HepG2 (cell line): Measurements from ENCODE around the gene OGFOD3. TPM values are rescaled to one million over a fixed set of nuclear protein-coding genes. Genes with fewer than 3 reads are reported as not detected.
A peak's percentile ranks its signal among the peaks of the same experiment; 100 is the strongest.

ENCODE experiments used
- FOSL1 ChIP-seq: sonication (generic); formaldehyde crosslinking; IDR thresholded peaks from 2 replicates; pipeline ENCODE4 v1.9.0; 2021; ENCODE audit warnings: missing genetic modification reagents, borderline replicate concordance
- JDP2 ChIP-seq: sonication (generic); formaldehyde crosslinking; IDR thresholded peaks from 2 replicates; pipeline ENCODE4 v1.8.1; 2022; ENCODE audit warnings: missing genetic modification reagents, borderline replicate concordance
- KAT8 ChIP-seq: IDR thresholded peaks from 2 replicates; pipeline ENCODE4 v1.6.1; 2016; ENCODE audit warnings: missing genetic modification reagents, missing compliant biosample characterization
- KDM2A ChIP-seq: sonication (generic); formaldehyde crosslinking; IDR thresholded peaks from 2 replicates; pipeline ENCODE4 v1.4.0; 2020; ENCODE audit warnings: low read depth, missing genetic modification reagents, borderline replicate concordance
- NFKB2 ChIP-seq: sonication (generic); formaldehyde crosslinking; IDR thresholded peaks from 2 replicates; pipeline ENCODE4 v1.4.0; 2020; ENCODE audit warnings: missing genetic modification reagents, borderline replicate concordance
- NR2F1 ChIP-seq, 2 experiments: fragments of 450-650 bp in 1 of 2; formaldehyde crosslinking in 1 of 2; IDR thresholded peaks; 2 replicates each; pipeline versions ENCODE4 v1.5.0 to v1.6.1; 2016 to 2020; ENCODE audit warnings: mild to moderate bottlenecking in 1 of 2, missing compliant biosample characterization in 1 of 2, missing genetic modification reagents in 1 of 2, moderate library complexity in 1 of 2
- NR2F6 ChIP-seq, 2 experiments: IDR thresholded peaks; 2 replicates each; pipeline ENCODE4 v1.6.1; 2016; ENCODE audit warnings: antibody characterized with exemption in 1 of 2, mild to moderate bottlenecking in 1 of 2
- SPEN ChIP-seq: sonication (generic); formaldehyde crosslinking; IDR thresholded peaks from 2 replicates; pipeline ENCODE4 v1.5.1; 2020; ENCODE audit warnings: low read depth, mild to moderate bottlenecking, missing genetic modification reagents
- WIZ ChIP-seq: sonication (generic); formaldehyde crosslinking; IDR thresholded peaks from 2 replicates; pipeline ENCODE4 v1.5.1; 2020; ENCODE audit warnings: mild to moderate bottlenecking, missing genetic modification reagents
- ZFP37 ChIP-seq: sonication (generic); formaldehyde crosslinking; IDR thresholded peaks from 2 replicates; pipeline ENCODE4 v1.4.0; 2020; ENCODE audit warnings: missing genetic modification reagents, borderline replicate concordance
- ZSCAN30 ChIP-seq: sonication (generic); formaldehyde crosslinking; IDR thresholded peaks from 2 replicates; pipeline ENCODE4 v1.5.0; 2020; ENCODE audit warnings: mild to moderate bottlenecking, missing genetic modification reagents
- polyA plus RNA-seq, 8 experiments: library from polyadenylated mRNA; depleted of rRNA in 3 of 8; stranded (reverse) in 7 of 8; unstranded in 1 of 8; fragments of >200 nt; fragmentation: Illumina TruSeq in 4 of 8; extraction: Trizol in 4 of 8; gene quantifications; 2 replicates each; pipeline versions ENCODE4 v1.2.1 to v1.2.3, GENCODE V29; 2011 to 2016; ENCODE audit warnings: low read depth in 4 of 8, missing spikeins in 1 of 8, mixed read lengths in 1 of 8; ENCODE audit not compliant: insufficient read depth in 1 of 8
- total RNA-seq, 5 experiments: library from RNA; depleted of rRNA; stranded (reverse); fragments of >200 nt; fragmentation: Illumina TruSeq; extraction: Trizol; gene quantifications; 2 replicates each; pipeline ENCODE4 v1.2.3, GENCODE V29; 2016; ENCODE audit warnings: low read depth in 1 of 5
- TF ChIP-seq, protein P1 (sequence below): IDR thresholded peaks from 2 replicates; pipeline ENCODE4 v1.6.1; 2016; ENCODE audit warnings: low read depth, control low read depth
- TF ChIP-seq, protein P2 (sequence below): sonication (generic); formaldehyde crosslinking; IDR thresholded peaks from 2 replicates; pipeline ENCODE4 v1.8.1; 2022; ENCODE audit warnings: low read depth, mild to moderate bottlenecking, missing genetic modification reagents
- TF ChIP-seq, protein P3 (sequence below): conservative IDR thresholded peaks from 2 replicates; pipeline ENCODE4 v1.6.1; 2018; ENCODE audit warnings: missing genetic modification reagents
- TF ChIP-seq, protein P4 (sequence below): IDR thresholded peaks from 2 replicates; pipeline ENCODE4 v1.4.0; 2020; ENCODE audit warnings: mild to moderate bottlenecking, missing genetic modification reagents
- TF ChIP-seq, protein P5 (sequence below): sonication (generic); formaldehyde crosslinking; IDR thresholded peaks from 2 replicates; pipeline ENCODE4 v1.4.0; 2020; ENCODE audit warnings: low read depth, mild to moderate bottlenecking, missing genetic modification reagents
- TF ChIP-seq, protein P6 (sequence below): sonication (generic); formaldehyde crosslinking; IDR thresholded peaks from 2 replicates; pipeline ENCODE4 v1.4.0; 2020; ENCODE audit warnings: missing genetic modification reagents

OGFOD3 gene
- total and polyA plus RNA-seq, 2 of the 13 experiments (the other 11 are each of a cell fraction or from before 2014, with no cell fraction given): 40.0 to 42.1 TPM

DNA sequence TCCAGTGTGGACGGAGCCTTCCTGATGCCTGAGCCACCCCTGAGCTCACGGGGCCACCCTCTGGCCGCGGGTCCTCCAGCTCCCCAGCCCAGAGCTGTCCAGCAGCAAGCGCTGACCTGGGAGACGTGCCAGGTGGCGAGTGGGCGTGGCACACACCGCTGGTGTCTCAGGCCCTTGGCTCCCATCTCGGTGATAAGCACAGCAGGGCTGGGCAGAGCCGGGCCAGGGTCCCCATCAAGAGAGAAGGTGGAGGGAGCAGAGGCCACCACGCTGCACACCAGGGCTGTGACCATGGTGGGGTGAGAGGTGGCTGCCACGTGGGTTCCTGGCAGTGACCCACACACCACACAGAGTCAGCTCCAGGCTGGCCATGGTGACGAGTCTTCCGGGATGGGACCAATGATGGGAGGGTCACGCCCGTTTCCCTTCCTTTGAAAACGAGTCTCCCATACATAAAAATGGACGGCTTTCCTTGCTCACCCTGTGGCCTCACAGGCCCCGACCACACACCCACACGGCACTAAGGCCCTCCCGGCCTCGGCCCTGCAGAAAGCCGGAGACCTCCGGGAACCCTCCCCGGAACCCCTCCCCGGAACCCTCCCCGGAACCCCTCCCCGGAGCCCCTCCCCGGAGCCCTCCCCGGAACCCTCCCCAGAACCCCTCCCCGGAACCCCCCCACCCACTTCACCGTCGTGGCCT, 30.0 kb downstream of the OGFOD3 start (continued):
- TF ChIP-seq, protein P1, sequence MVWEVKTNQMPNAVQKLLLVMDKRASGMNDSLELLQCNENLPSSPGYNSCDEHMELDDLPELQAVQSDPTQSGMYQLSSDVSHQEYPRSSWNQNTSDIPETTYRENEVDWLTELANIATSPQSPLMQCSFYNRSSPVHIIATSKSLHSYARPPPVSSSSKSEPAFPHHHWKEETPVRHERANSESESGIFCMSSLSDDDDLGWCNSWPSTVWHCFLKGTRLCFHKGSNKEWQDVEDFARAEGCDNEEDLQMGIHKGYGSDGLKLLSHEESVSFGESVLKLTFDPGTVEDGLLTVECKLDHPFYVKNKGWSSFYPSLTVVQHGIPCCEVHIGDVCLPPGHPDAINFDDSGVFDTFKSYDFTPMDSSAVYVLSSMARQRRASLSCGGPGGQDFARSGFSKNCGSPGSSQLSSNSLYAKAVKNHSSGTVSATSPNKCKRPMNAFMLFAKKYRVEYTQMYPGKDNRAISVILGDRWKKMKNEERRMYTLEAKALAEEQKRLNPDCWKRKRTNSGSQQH (CRISPR knock-in tag): peak; percentile 60; the same call in 1 of the 2 replicates
- TF ChIP-seq NFKB2 (CRISPR knock-in tag) (0 out of 2 replicates have a peak, but pooled peaks have one; percentile 42), NR2F1 (CRISPR knock-in tag; IDR thresholded peaks at IDR 0.05) (no peak), ZSCAN30 (CRISPR knock-in tag) (no peak), ZFP37 (CRISPR knock-in tag) (0 out of 2 replicates have a peak, but pooled peaks have one; percentile 25), KAT8 (CRISPR knock-in tag) (0 out of 2 replicates have a peak, but pooled peaks have one; percentile 34), FOSL1 (CRISPR knock-in tag) (no peak), NR2F6 (IDR thresholded peaks at IDR 0.05) (no peak), NR2F6 (CRISPR knock-in tag; IDR thresholded peaks at IDR 0.05) (peak; percentile 58; the same call in 1 of the 2 replicates), SPEN (CRISPR knock-in tag) (peak; percentile 69), WIZ (peak; percentile 61), KDM2A (CRISPR knock-in tag) (peak; percentile 95), JDP2 (CRISPR knock-in tag) (no peak)
- TF ChIP-seq, protein P2, sequence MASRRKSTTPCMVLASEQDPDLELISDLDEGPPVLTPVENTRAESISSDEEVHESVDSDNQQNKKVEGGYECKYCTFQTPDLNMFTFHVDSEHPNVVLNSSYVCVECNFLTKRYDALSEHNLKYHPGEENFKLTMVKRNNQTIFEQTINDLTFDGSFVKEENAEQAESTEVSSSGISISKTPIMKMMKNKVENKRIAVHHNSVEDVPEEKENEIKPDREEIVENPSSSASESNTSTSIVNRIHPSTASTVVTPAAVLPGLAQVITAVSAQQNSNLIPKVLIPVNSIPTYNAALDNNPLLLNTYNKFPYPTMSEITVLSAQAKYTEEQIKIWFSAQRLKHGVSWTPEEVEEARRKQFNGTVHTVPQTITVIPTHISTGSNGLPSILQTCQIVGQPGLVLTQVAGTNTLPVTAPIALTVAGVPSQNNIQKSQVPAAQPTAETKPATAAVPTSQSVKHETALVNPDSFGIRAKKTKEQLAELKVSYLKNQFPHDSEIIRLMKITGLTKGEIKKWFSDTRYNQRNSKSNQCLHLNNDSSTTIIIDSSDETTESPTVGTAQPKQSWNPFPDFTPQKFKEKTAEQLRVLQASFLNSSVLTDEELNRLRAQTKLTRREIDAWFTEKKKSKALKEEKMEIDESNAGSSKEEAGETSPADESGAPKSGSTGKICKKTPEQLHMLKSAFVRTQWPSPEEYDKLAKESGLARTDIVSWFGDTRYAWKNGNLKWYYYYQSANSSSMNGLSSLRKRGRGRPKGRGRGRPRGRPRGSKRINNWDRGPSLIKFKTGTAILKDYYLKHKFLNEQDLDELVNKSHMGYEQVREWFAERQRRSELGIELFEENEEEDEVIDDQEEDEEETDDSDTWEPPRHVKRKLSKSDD: peak; percentile 21; the same call in 1 of the 2 replicates
- TF ChIP-seq, protein P3, sequence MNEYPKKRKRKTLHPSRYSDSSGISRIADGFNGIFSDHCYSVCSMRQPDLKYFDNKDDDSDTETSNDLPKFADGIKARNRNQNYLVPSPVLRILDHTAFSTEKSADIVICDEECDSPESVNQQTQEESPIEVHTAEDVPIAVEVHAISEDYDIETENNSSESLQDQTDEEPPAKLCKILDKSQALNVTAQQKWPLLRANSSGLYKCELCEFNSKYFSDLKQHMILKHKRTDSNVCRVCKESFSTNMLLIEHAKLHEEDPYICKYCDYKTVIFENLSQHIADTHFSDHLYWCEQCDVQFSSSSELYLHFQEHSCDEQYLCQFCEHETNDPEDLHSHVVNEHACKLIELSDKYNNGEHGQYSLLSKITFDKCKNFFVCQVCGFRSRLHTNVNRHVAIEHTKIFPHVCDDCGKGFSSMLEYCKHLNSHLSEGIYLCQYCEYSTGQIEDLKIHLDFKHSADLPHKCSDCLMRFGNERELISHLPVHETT: 0 out of 2 replicates have a peak, but pooled peaks have one; percentile 51
- TF ChIP-seq, protein P4, sequence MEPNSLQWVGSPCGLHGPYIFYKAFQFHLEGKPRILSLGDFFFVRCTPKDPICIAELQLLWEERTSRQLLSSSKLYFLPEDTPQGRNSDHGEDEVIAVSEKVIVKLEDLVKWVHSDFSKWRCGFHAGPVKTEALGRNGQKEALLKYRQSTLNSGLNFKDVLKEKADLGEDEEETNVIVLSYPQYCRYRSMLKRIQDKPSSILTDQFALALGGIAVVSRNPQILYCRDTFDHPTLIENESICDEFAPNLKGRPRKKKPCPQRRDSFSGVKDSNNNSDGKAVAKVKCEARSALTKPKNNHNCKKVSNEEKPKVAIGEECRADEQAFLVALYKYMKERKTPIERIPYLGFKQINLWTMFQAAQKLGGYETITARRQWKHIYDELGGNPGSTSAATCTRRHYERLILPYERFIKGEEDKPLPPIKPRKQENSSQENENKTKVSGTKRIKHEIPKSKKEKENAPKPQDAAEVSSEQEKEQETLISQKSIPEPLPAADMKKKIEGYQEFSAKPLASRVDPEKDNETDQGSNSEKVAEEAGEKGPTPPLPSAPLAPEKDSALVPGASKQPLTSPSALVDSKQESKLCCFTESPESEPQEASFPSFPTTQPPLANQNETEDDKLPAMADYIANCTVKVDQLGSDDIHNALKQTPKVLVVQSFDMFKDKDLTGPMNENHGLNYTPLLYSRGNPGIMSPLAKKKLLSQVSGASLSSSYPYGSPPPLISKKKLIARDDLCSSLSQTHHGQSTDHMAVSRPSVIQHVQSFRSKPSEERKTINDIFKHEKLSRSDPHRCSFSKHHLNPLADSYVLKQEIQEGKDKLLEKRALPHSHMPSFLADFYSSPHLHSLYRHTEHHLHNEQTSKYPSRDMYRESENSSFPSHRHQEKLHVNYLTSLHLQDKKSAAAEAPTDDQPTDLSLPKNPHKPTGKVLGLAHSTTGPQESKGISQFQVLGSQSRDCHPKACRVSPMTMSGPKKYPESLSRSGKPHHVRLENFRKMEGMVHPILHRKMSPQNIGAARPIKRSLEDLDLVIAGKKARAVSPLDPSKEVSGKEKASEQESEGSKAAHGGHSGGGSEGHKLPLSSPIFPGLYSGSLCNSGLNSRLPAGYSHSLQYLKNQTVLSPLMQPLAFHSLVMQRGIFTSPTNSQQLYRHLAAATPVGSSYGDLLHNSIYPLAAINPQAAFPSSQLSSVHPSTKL (CRISPR knock-in tag): peak; percentile 38; the same call in 1 of the 2 replicates
- TF ChIP-seq, protein P5, sequence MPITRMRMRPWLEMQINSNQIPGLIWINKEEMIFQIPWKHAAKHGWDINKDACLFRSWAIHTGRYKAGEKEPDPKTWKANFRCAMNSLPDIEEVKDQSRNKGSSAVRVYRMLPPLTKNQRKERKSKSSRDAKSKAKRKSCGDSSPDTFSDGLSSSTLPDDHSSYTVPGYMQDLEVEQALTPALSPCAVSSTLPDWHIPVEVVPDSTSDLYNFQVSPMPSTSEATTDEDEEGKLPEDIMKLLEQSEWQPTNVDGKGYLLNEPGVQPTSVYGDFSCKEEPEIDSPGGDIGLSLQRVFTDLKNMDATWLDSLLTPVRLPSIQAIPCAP (CRISPR knock-in tag): 0 out of 2 replicates have a peak, but pooled peaks have one; percentile 70
- TF ChIP-seq, protein P6, sequence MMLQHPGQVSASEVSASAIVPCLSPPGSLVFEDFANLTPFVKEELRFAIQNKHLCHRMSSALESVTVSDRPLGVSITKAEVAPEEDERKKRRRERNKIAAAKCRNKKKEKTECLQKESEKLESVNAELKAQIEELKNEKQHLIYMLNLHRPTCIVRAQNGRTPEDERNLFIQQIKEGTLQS (CRISPR knock-in tag): peak; percentile 13; the same call in 1 of the 2 replicates
